NCI-H1105 (cell line): Measurements from ENCODE around the gene S100A2.

Experiments
- DNase-seq: peaks from one replicate; lab custom pipeline; 2025; lab: John Stamatoyannopoulos, UW

Gene S100A2

DNA sequence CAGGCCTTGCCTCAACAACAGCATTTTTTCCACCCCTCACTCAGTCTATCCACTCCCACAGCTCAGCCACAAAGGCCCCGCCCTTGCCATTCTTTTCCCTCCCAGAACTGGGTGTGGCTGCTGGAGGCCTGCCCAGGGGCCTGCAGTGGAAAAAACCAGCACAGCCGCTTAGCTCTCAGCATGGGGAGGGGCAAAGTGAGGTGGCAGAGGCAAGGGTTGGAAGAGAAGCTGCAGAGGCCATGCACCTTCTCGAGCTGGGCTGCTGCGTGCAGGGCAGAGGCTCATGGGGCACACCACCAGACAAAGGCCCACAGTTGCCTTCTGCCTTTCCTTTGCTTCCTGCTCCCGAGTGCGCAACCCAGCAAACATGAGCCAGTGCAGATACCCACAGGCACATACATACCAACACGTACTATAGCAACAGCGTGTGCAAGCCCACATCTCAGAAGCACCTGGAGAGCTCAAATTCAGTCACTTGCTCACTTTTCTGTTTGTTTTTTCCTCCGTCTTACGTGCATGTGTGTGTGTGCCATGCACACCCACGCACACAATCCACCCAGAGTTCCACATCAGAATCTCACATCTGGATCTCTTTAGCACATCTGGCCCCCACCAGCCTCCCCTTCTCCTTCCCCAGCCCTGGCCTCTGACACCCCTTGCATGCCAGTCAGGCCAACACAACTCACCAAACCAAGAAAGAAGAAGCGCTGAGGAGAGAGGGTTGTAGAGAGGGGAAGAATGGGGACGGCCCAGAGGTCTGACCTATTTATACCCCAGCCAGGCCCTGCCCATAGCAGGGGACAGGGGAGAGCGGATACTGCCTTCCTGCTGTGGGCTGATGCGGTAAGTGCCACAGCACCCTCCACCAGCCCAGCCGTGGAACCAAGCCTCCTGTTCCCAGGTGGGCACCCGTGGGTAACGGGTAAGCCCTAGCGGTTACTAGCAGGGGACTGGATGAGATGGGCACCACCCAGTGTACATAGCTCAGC is 20.3 kb downstream of the S100A2 start, which contains the start of gene S100A4:
S100A4 (minus strand) TSS at position 740 of the 989 bp plus-strand sequence. CDS start 1,012 bp downstream, outside the sequence.
- no peak for DNase-seq

DNA sequence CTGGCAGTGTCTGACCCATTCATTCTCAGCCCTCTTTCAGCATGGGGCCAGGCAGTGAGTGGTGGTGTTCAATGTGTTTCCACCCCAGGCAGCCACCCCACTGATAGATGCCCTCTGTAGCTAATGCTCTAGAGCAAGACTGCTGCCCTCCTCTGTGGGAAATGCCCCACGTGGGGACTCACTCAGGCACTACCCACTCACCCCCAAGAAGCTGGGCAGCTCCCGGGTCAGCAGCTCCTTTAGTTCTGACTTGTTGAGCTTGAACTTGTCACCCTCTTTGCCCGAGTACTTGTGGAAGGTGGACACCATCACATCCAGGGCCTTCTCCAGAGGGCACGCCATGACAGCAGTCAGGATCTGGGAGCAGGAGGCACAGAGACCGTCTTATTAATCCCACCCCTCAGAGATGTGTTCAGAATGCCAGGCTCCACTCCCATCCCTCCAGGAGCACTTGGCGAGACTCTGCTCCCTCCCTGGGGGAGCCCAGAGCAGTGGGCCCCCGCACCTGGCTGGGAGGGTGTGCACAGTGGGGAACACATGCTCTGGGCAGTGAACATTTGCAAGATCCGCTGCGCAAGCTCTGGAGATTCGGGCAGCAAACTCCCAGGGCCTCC is 21.1 kb downstream of the S100A2 start:
- DNase-seq, result no peak

DNA sequence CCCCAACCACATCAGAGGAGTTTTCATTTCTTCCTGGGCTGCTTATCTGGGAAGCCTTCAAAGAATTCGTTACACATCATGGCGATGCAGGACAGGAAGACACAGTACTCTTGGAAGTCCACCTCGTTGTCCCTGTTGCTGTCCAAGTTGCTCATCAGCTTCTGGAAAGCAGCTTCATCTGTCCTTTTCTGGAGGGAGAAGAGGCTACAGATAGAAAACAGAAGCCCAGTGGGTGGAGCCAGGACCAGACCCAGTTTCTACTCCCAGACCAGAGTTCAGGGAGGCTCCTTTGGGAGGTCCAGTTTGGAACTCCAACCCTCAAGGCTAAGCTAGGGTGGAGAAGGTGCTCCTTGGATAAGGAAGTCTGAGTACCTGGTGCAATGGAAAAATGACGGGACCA is 21.9 kb downstream of the S100A2 start:
- DNase-seq, result no peak

DNA sequence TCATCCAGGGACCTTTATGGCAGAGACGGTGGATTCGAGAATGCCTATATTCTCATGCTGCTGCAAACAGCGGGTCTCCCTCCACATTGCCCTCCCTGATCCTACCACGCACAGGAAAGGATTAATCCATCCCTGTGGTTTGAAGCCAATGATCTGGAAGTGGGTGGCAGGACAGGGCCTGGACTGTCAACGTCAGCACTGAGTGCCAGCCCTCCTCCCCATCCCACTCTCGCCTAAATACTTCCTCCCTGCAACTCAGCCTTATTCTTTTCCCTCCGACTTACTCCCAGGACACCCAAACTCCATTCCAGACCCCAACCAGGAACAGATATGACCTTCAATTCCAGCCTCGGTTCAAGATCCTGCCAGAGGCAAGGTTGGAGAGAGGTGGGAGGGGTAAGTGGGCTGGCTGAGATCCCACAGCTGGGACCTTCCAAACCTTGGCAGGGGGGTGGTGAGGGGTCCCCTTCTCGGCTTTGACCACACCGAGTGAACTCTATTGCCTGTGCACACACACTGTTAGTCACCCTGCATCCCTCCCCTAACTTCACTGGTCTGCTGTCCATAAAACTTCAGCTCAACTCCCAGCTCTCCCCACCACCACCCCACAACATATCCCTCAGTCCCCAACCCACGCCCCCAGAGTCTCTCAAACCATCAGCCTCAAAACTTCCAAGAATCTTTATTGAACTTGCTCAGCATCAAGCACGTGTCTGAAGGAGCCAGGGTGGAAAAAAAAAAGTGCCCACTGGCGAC is 22.5 kb downstream of the S100A2 start:
- no peak for DNase-seq

DNA sequence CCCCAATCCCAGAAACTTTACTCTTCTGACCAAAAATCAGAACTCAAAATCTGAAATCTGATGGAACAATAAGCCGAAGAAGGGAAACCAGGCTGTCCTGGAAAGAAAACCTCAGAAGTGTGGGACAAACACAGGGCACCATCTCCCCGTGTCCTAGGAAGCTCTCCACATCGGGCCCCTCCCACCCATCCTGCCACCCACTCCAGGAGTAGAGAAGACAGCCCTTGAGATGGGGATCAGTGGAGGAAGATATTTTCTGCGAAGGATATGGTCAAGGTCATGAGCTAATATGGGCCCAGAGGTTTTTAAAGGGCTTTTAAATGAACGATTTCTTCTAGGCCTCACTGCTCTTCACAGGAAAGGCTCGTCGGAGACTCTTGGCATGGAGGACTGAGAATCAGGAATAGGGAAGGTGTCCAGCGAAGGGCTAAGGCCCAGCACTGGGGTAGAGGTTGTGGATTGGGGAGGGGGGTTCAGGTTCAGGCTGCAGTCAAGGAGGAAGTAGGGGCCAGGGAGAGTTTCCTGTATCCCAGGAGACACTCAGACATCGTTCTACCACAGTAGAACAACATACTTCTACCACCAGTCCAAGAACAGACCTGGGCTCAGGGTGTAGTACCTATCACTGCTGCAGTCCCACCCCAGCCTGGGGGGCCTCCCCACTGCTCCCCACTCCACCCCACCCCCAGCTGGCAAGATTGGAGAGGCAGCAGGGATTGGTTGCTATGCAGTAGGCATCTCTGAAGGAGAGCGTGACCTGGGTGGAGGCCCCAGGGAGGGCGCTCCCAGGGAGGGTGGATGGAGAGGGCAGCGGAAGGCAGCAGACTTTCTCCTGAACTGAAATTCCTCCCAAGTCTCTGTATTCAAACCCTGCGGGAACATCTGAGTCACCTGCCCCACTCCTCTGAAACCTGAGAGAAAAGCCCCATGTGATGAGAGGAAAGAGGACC is 23.7 kb downstream of the S100A2 start:
- no peak for DNase-seq

DNA sequence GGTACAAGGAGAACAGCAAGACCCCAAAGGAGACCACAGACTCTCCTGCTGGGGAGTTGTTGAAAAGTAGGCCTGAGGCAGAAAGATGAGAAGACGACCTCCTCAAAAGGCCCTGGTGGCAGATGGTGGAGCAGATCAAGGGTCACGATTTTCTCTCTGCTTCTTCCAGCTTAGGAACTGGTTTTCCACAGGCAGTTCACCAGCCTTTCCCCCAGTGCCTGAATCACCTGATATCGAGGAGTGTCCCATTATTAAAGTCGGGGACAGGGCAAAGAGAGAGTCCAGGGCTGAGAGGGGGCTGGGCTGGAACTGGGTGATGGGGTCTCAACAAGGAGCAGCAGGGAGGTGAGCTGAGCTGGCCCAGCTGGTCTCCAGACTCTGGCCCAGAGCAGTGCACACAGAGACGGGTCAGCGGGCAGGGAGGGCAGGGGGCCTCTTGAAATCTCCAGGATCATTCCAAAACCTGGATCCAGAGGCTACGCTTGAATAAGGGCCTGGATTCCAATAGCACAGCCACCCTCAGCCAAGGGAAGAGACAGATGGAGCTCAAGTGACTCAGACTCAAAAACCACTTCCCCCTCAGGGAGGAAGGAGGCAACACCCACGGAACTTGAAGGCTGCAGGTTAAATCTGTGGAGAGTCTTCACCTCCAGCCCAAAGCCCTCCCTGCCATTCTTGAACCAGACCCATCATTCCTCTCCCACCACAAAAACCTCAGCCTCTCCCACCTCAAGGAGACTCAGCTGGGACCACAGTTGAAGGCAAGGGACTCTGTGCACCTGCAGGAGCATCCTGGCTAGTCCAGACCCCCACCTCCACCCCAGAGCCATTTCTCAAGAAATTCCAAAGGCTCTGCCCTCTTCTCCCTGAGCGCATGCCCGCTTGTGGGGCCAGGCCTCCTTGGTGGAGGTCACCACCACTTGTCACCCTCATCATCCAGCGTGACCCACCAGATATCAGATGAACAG is 25.0 kb downstream of the S100A2 start, which contains the start of gene S100A5:
S100A5 (minus strand) TSS at position 541 of the 968 bp plus-strand sequence. CDS start 743 bp downstream, outside the sequence.
- no peak for DNase-seq

DNA sequence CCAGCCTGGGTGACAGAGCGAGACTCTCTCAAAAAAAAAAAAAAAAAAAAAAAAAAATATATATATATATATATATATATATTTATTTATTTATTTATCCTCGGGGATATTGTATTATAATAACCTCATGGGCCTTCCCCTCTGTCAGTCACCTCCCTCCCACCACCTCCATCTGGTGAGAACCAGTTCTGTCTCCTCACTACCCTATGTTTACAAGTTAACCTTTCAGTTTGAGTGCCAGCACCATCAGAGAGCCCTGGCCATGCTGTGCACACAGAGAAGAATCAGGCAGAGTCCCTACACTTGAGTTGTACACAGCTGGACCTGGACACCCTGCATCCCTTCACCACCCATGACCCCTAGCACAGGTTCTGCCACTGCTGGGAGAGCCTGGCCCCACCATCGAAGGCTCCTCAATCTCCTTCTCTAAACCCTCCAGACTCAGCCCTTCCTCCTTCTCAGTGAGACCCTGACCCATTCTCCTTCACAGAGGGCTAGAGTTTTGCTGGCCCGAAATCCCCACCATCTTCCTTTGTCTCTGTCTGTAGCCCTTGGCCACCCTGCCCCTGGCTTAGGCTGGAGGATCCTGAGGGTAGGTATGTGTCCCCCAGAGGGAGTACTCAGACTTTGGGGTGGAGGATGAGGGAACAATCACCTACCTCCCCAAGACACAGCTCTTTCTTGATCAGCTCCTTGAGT is 26.1 kb downstream of the S100A2 start:
- DNase-seq, result no peak

DNA sequence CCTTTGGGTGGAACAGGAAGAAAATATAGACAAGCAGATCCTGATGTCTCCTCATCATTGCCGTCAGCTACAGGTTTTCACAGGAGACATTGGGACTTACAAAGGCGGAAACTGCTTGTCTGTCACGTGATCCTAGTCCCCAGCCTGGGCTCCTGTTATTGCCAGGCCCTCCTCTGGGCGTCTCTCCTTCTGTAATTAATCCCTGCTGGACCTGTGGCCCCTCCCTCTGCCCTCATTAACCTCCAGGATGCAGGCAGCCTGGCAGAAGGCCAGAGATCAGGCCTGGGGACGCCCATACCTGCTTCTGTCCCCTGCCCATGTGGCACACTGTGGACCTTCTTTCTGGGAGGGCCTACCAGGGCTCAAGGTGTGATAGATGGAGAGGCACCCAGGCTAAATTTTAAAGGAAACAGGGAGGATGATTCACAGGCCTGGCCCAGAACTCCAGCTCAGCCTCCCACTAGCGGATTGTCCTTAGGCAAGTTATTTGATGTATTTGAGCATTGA is 27.3 kb downstream of the S100A2 start:
- no peak for DNase-seq

DNA sequence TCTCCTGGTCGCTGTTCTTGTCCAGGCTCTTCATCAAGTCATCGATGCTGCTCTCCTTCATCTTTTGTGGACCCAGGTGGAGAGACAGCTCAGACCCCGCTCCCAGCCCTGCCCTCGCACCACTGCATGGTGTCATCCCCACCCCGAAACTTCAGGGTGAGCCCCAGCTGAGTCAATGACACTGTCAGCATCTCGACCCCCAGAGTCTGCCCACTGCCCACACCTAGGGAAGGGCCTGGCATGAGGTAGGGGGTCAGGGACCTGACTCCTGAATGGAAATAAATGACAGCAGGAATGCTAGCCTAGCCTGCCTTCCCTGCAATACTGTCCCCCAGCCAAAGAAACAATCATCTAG is 28.3 kb downstream of the S100A2 start:
- no peak for DNase-seq

DNA sequence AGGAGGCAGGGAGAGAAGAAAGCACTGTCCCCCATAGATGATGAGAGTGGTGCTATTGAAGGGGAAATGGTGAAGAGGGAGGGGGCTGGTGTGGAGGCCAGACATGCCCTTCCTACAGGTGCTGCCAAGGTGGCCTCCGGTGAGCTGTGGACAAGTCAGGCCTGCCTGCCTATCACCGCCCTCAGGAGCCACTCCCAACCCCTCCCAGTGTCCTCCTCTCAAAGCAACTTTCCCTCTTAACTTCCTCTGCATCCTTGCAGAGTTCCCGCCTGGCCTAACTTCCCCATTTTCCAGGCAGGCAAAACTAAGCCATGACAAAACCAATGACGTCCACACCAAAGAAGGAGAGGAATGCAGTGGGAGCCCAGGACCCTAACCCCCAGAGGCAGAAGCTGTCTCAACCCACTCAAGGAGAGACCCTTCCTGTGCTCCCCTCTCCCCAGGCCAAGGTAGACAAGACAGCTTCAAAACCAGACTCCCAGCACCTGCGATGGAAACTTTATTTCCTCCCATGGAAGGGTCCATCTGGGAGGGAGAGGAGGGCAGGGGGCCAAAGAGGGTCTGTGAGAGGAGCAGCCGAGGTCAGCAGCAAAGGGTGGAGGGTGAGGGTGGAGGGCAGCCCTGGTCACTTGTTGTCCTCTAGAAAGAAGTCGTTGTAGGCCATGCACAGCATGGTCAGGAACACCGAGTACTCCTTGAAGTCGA is 28.8 kb downstream of the S100A2 start:
- no peak for DNase-seq

DNA sequence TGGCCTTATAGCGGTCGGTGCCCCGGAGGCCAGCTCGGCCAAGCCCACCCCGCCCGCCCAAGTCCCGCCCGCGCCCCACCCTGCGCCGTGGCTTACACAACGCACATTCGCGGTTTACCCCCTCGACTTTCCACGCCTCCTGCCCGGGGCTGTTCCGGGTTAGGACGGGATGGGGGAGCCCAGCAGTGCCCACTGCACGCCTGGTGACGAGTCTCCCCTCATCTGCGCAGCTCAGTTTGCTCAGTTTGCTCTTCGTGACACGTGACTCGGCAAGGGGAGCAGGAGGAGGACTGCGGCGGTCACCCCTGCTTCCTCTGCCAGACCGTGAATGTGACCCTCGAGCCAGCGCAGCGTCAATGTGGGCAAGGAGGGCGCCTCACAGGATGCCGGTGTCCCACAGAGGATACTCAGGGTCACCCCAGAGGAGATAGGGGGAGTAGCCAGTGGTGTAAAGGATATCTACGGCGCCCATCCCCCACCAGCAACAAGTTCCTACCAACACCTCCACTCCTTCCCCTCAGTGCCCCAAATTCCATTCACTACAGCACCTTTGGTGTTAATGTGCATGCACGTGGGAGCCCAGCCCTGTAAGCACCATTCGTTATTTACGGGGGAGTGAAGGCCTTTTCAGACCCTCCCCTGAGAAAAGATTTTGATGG is 29.5 kb downstream of the S100A2 start:
- peak; percentile 29 for DNase-seq

DNA sequence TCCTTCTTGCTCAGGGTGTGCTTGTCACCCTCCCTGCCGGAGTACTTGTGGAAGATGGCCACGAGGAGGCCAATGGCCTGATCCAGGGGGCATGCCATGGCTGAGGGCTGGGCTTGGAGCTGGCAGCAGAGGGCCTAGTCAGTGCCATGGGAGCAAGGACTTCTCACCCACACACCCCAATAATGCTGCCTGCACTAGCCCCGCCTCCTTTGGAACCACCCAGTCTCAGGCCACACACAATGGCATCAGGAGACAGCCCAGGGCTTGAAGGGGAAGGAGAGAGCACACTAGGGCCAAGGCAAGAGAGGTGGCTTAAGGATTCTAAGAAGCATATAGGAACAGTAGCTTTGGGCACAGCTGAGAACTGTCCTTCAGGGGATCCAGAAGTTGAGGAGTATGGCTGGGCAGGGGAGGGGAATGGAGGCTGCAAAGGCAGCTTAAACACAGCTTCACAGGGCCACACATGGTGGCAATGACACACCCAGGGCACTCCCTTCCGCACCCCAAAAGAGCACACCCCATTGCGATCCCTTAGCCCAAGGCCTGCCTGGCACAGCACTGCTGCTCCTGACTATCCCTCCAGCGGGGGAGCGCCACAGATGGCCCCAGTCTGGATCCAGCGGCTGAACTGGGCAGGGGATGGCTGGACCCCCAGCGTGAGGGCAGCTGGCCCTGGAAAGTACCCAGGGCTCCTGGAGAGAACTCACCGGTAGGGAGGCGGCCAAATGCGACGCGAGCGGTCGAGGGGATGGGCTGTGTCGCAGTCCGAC is 30.2 kb downstream of the S100A2 start, which contains the start of gene S100A6:
S100A6 (minus strand) TSS at position 750 of the 770 bp plus-strand sequence; CDS start at position 98, 652 bp downstream.
- no peak for DNase-seq

DNA sequence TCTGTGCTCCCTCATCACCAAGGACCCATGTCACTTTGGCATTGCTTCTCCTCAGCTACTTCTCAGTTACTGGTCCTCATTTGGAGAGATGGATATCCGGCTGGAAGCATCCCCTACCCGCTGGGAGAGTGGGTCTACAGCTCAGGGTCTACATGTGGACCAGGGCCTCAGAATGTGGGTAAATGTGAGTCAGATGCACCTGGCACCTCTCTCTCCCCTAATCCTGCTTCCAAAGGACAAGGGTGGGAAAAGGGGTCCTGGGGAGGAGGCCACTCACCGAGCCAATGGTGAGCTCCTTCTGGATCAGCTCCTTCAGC is 30.8 kb downstream of the S100A2 start:
- DNase-seq, result no peak

DNA sequence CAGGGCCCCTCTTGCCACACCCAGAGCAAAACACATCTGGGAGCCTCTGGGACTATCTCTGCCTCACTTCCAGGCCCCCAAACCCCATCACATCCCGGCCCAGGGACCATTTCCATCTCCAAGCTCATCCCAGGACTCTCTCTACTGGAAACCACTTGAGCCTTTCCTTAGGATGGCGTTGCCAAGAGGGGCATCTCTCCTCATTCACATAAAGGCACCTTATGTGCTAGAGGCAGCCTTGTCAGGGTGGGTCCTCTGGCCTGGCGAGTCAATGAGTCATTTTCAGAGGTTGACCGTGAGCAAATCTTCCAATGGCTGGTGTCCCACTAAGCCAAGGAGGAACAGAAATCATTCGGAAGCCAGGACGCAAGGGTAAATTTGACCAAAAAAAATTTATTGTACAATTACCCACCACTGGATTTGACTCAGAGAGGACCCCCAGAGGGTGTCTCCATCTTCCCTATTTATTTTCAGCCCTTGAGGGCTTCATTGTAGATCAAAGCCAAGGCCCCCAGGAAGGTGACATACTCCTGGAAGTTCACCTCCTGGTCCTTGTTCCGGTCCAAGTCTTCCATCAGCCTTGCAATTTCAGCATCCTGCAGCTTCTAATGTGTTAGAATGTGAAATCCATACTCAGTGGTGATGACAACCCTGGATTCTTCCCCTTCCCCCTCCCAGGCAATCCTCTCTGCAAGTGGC is 31.3 kb downstream of the S100A2 start:
- no peak for DNase-seq

DNA sequence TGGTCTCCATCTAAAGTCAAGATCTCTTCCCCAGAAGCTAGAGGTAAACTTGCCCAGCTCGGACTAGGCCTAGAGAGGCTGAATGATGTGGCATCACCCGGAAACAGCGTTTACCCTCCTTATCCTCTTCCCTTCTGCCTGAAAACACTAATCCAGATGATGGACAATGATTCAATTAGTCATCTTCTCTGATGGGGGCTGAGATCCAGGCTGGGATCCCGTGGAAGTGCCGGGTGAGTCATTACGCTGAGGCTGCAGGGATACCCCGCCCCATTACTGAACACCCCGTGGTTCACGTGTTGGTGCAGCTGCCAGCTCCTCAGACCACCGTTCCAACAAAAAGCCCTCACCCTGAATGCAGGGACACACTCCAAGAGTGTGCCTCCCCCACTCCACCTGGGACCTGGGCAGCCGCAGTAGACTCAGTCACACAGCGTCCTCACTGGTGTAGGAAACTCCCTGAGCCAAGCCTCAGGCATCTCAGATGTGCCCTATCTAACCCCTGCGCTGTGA is 31.9 kb downstream of the S100A2 start:
- DNase-seq, result no peak
